ENCODE measurements around the gene DCTD.
A peak's percentile ranks its signal among the peaks of the same experiment; 100 is the strongest.

The DCTD gene

GRCh38 chr4:182880387-182881356 is 36.5 kb downstream of the DCTD start:
- H3K4me3 ChIP-seq (ENCODE audit: low read length in 2 of 2) = peak overlapping the region; percentile 68 to 72
- H3K4me1 ChIP-seq (ENCODE audit: control insufficient read depth, insufficient read depth, low read length) = peaks cover 14% of the 10 kb centered on the region
- H3K9ac ChIP-seq (ENCODE audit: low read length in 2 of 2) = no peak overlapping the region
- H3K27me3 ChIP-seq (ENCODE audit: control insufficient read depth in 1 of 2, insufficient read depth in 2 of 2, low read length in 2 of 2) = no peaks in the 10 kb centered on the region
- H3K27ac ChIP-seq (ENCODE audit: low read length) = no peak overlapping the region
- H3K9me3 ChIP-seq (ENCODE audit: control insufficient read depth in 2 of 2, low read length in 2 of 2) = peaks cover 0 to 2% of the 10 kb centered on the region in 2 donors
- peaks cover 3 to 11% of the 10 kb centered on the region in 2 donors for H3K36me3 ChIP-seq (ENCODE audit: control insufficient read depth in 2 of 2, insufficient read depth in 2 of 2, low read length in 2 of 2)

GRCh38 chr4:182879913-182880312 is 37.3 kb downstream of the DCTD start:
- Histone ChIP-seq H3K4me3 (ENCODE audit: low read length in 2 of 2) (peak overlapping the region; percentile 68 to 72), H3K27ac (ENCODE audit: low read length) (no peak overlapping the region), H3K9ac (ENCODE audit: low read length in 2 of 2) (no peak overlapping the region), H3K9me3 (ENCODE audit: control insufficient read depth in 2 of 2, low read length in 2 of 2) (peaks cover 0 to 2% of the 10 kb centered on the region in 2 donors), H3K36me3 (ENCODE audit: control insufficient read depth in 2 of 2, insufficient read depth in 2 of 2, low read length in 2 of 2) (peaks cover 3 to 6% of the 10 kb centered on the region in 2 donors), H3K27me3 (ENCODE audit: control insufficient read depth in 1 of 2, insufficient read depth in 2 of 2, low read length in 2 of 2) (no peaks in the 10 kb centered on the region), H3K4me1 (ENCODE audit: control insufficient read depth, insufficient read depth, low read length) (peaks cover 14% of the 10 kb centered on the region)

GRCh38 chr4:182878633-182879495 is 38.3 kb downstream of the DCTD start:
- Histone ChIP-seq H3K4me1 (ENCODE audit: control insufficient read depth, insufficient read depth, low read length) (peaks cover 14% of the 10 kb centered on the region), H3K4me3 (ENCODE audit: low read length in 2 of 2) (no peak overlapping the region), H3K36me3 (ENCODE audit: control insufficient read depth in 2 of 2, insufficient read depth in 2 of 2, low read length in 2 of 2) (peaks cover 3 to 4% of the 10 kb centered on the region in 2 donors), H3K27ac (ENCODE audit: low read length) (no peak overlapping the region), H3K27me3 (ENCODE audit: control insufficient read depth in 1 of 2, insufficient read depth in 2 of 2, low read length in 2 of 2) (no peaks in the 10 kb centered on the region), H3K9ac (ENCODE audit: low read length in 2 of 2) (no peak overlapping the region), H3K9me3 (ENCODE audit: control insufficient read depth in 2 of 2, low read length in 2 of 2) (no peaks in the 10 kb centered on the region)

GRCh38 chr4:182877326-182877883 is 39.8 kb downstream of the DCTD start:
- H3K36me3 ChIP-seq (ENCODE audit: control insufficient read depth in 2 of 2, insufficient read depth in 2 of 2, low read length in 2 of 2) = no peaks in the 10 kb centered on the region
- H3K4me3 ChIP-seq (ENCODE audit: low read length in 2 of 2) = no peak overlapping the region
- H3K27ac ChIP-seq (ENCODE audit: low read length) = no peak overlapping the region
- peaks cover 14% of the 10 kb centered on the region for H3K4me1 ChIP-seq (ENCODE audit: control insufficient read depth, insufficient read depth, low read length)
- no peaks in the 10 kb centered on the region for H3K27me3 ChIP-seq (ENCODE audit: control insufficient read depth in 1 of 2, insufficient read depth in 2 of 2, low read length in 2 of 2)
- H3K9me3 ChIP-seq (ENCODE audit: control insufficient read depth in 2 of 2, low read length in 2 of 2) = no peaks in the 10 kb centered on the region
- no peak overlapping the region for H3K9ac ChIP-seq (ENCODE audit: low read length in 2 of 2)

- H3K36me3 ChIP-seq (ENCODE audit: control insufficient read depth in 2 of 2, insufficient read depth in 2 of 2, low read length in 2 of 2) = no peaks in the 10 kb centered on the region
- no peak overlapping the region for H3K4me3 ChIP-seq (ENCODE audit: low read length in 2 of 2)
- H3K4me1 ChIP-seq (ENCODE audit: control insufficient read depth, insufficient read depth, low read length) = peaks cover 14% of the 10 kb centered on the region
- no peak overlapping the region for H3K9ac ChIP-seq (ENCODE audit: low read length in 2 of 2)
- no peaks in the 10 kb centered on the region for H3K9me3 ChIP-seq (ENCODE audit: control insufficient read depth in 2 of 2, low read length in 2 of 2)
- no peaks in the 10 kb centered on the region for H3K27me3 ChIP-seq (ENCODE audit: control insufficient read depth in 1 of 2, insufficient read depth in 2 of 2, low read length in 2 of 2)
- no peak overlapping the region for H3K27ac ChIP-seq (ENCODE audit: low read length)
Observed at GRCh38 chr4:182876427-182876826, 40.8 kb downstream of the DCTD start.

- Histone ChIP-seq H3K27ac (ENCODE audit: low read length) (no peak overlapping the region), H3K27me3 (ENCODE audit: control insufficient read depth in 1 of 2, insufficient read depth in 2 of 2, low read length in 2 of 2) (no peaks in the 10 kb centered on the region), H3K4me1 (ENCODE audit: control insufficient read depth, insufficient read depth, low read length) (peaks cover 9% of the 10 kb centered on the region), H3K9me3 (ENCODE audit: control insufficient read depth in 2 of 2, low read length in 2 of 2) (no peaks in the 10 kb centered on the region), H3K36me3 (ENCODE audit: control insufficient read depth in 2 of 2, insufficient read depth in 2 of 2, low read length in 2 of 2) (no peaks in the 10 kb centered on the region), H3K9ac (ENCODE audit: low read length in 2 of 2) (no peak overlapping the region), H3K4me3 (ENCODE audit: low read length in 2 of 2) (no peak overlapping the region)
Observed at GRCh38 chr4:182875453-182876405, 41.5 kb downstream of the DCTD start.

- H3K4me1 ChIP-seq (ENCODE audit: control insufficient read depth, insufficient read depth, low read length) = peaks cover under 1% of the 10 kb centered on the region
- no peak overlapping the region for H3K27ac ChIP-seq (ENCODE audit: low read length)
- no peak overlapping the region for H3K4me3 ChIP-seq (ENCODE audit: low read length in 2 of 2)
- H3K36me3 ChIP-seq (ENCODE audit: control insufficient read depth in 2 of 2, insufficient read depth in 2 of 2, low read length in 2 of 2) = no peaks in the 10 kb centered on the region
- no peaks in the 10 kb centered on the region for H3K27me3 ChIP-seq (ENCODE audit: control insufficient read depth in 1 of 2, insufficient read depth in 2 of 2, low read length in 2 of 2)
- no peak overlapping the region for H3K9ac ChIP-seq (ENCODE audit: low read length in 2 of 2)
- H3K9me3 ChIP-seq (ENCODE audit: control insufficient read depth in 2 of 2, low read length in 2 of 2) = no peaks in the 10 kb centered on the region
Observed at GRCh38 chr4:182874797-182875345, 42.3 kb downstream of the DCTD start.

- Histone ChIP-seq H3K27me3 (ENCODE audit: control insufficient read depth in 1 of 2, insufficient read depth in 2 of 2, low read length in 2 of 2) (no peaks in the 10 kb centered on the region), H3K9ac (ENCODE audit: low read length in 2 of 2) (no peak overlapping the region), H3K27ac (ENCODE audit: low read length) (no peak overlapping the region), H3K4me1 (ENCODE audit: control insufficient read depth, insufficient read depth, low read length) (no peaks in the 10 kb centered on the region), H3K9me3 (ENCODE audit: control insufficient read depth in 2 of 2, low read length in 2 of 2) (no peaks in the 10 kb centered on the region), H3K36me3 (ENCODE audit: control insufficient read depth in 2 of 2, insufficient read depth in 2 of 2, low read length in 2 of 2) (no peaks in the 10 kb centered on the region), H3K4me3 (ENCODE audit: low read length in 2 of 2) (no peak overlapping the region)
Observed at GRCh38 chr4:182874304-182874751, 42.9 kb downstream of the DCTD start.

- Histone ChIP-seq H3K4me3 (ENCODE audit: low read length in 2 of 2) (no peak overlapping the region), H3K27ac (ENCODE audit: low read length) (no peak overlapping the region), H3K4me1 (ENCODE audit: control insufficient read depth, insufficient read depth, low read length) (no peaks in the 10 kb centered on the region), H3K27me3 (ENCODE audit: control insufficient read depth in 1 of 2, insufficient read depth in 2 of 2, low read length in 2 of 2) (no peaks in the 10 kb centered on the region), H3K9ac (ENCODE audit: low read length in 2 of 2) (no peak overlapping the region), H3K9me3 (ENCODE audit: control insufficient read depth in 2 of 2, low read length in 2 of 2) (no peaks in the 10 kb centered on the region), H3K36me3 (ENCODE audit: control insufficient read depth in 2 of 2, insufficient read depth in 2 of 2, low read length in 2 of 2) (no peaks in the 10 kb centered on the region)
Observed at GRCh38 chr4:182873726-182874125, 43.5 kb downstream of the DCTD start.

Data from stomach smooth muscle (tissue), 2 donors.